Mesendoderm (in vitro differentiated cells): Measurements from ENCODE around the gene TEKT2.

Experiments
- DNase-seq: peaks from one replicate; pipeline ENCODE4 v3.0.0; 2013
- H2AK5ac ChIP-seq: 2 replicates; pipeline ENCODE4 v1.6.1; 2013; ENCODE audit warnings: low read length, inconsistent platforms
- H2BK120ac ChIP-seq: 2 replicates; pipeline ENCODE4 v1.6.1; 2013; ENCODE audit warnings: low read depth, mild to moderate bottlenecking, low read length, moderate library complexity, mixed read lengths
- H2BK15ac ChIP-seq: replicated peaks from 2 replicates; pipeline ENCODE4 v1.6.1; 2013; ENCODE audit warnings: low read depth, mild to moderate bottlenecking, moderate library complexity
- H2BK5ac ChIP-seq: 2 replicates; pipeline ENCODE4 v1.6.1; 2013; ENCODE audit warnings: low read length, inconsistent platforms
- H3K18ac ChIP-seq: 2 replicates; pipeline ENCODE4 v1.6.1; 2013; ENCODE audit warnings: mild to moderate bottlenecking, low read length, mixed read lengths
- H3K23ac ChIP-seq: one replicate; pipeline ENCODE4 v1.6.1; 2013; ENCODE audit warnings: low read length
- H3K27ac ChIP-seq: 2 replicates; pipeline ENCODE4 v1.5.1; 2013; ENCODE audit warnings: low read depth, mild to moderate bottlenecking, inconsistent platforms, low read length, moderate library complexity
- H3K27me3 ChIP-seq: 2 replicates; pipeline ENCODE4 v1.6.1; 2013; ENCODE audit warnings: low read length, control low read depth, mild to moderate bottlenecking, inconsistent platforms; ENCODE audit not compliant: insufficient read depth, poor library complexity
- H3K36me3 ChIP-seq: 2 replicates; pipeline ENCODE4 v1.6.1; 2013; ENCODE audit warnings: low read length, inconsistent platforms; ENCODE audit not compliant: control insufficient read depth, insufficient read depth
- H3K4ac ChIP-seq: one replicate; pipeline ENCODE4 v1.6.1; 2013; ENCODE audit warnings: low read depth, mild to moderate bottlenecking, low read length, moderate library complexity
- H3K4me1 ChIP-seq: 2 replicates; pipeline ENCODE4 v1.6.1; 2013; ENCODE audit warnings: low read depth, low read length, inconsistent platforms; ENCODE audit not compliant: control insufficient read depth
- H3K4me2 ChIP-seq: 2 replicates; pipeline ENCODE4 v1.6.1; 2013; ENCODE audit warnings: low read length
- H3K4me3 ChIP-seq: 2 replicates; pipeline ENCODE4 v1.5.1; 2013; ENCODE audit warnings: mild to moderate bottlenecking, low read length
- H3K56ac ChIP-seq: one replicate; pipeline ENCODE4 v1.6.1; 2013; ENCODE audit warnings: low read length
- H3K79me1 ChIP-seq: 2 replicates; pipeline ENCODE4 v1.6.1; 2013; ENCODE audit warnings: low read length, inconsistent platforms
- H3K79me2 ChIP-seq: 2 replicates; pipeline ENCODE4 v1.6.1; 2013; ENCODE audit warnings: mild to moderate bottlenecking, low read length; ENCODE audit not compliant: control insufficient read depth, insufficient read depth
- H3K9ac ChIP-seq: 2 replicates; pipeline ENCODE4 v1.6.1; 2013; ENCODE audit warnings: low read length, inconsistent platforms
- H4K5ac ChIP-seq: one replicate; pipeline ENCODE4 v1.6.1; 2013; ENCODE audit warnings: low read length
- H4K8ac ChIP-seq: one replicate; pipeline ENCODE4 v1.6.1; 2013; ENCODE audit warnings: low read depth, mild to moderate bottlenecking, control low read depth, low read length, moderate library complexity
- WGBS: extraction: QIAGEN DNeasy Blood & Tissue Kit; methylation state at CpG from one replicate; pipeline ENCODE4 v1.1.7; 2013; ENCODE audit warnings: low lambda C conversion rate, missing lambda C conversion rate; ENCODE audit not compliant: insufficient coverage; ENCODE audit errors: extremely low coverage; 5-methylcytosine and 5-hydroxymethylcytosine counted together

The TEKT2 gene

GRCh38 chr1:36097693-36098585 is 14.0 kb downstream of the TEKT2 start:
- Histone ChIP-seq H2BK120ac (no peak overlapping the region), H3K4me3 (no peak overlapping the region), H3K27me3 (no peaks in the 10 kb centered on the region), H2AK5ac (no peak overlapping the region), H4K5ac (no peak overlapping the region), H3K27ac (no peak overlapping the region), H2BK15ac (no peak overlapping the region), H3K4ac (no peak overlapping the region), H3K18ac (no peak overlapping the region), H3K36me3 (peaks cover 6% of the 10 kb centered on the region), H3K23ac (no peak overlapping the region), H3K4me1 (no peaks in the 10 kb centered on the region), H2BK5ac (no peak overlapping the region), H3K4me2 (no peak overlapping the region), H3K79me1 (no peaks in the 10 kb centered on the region), H3K9ac (no peak overlapping the region), H3K56ac (no peak overlapping the region), H3K79me2 (no peaks in the 10 kb centered on the region), H4K8ac (no peak overlapping the region)
- no CpG with 5 or more reads among the region's 33 CpGs for WGBS
- DNase-seq = no peak

GRCh38 chr1:36098650-36099365 is 14.9 kb downstream of the TEKT2 start:
- Histone ChIP-seq H3K4me2 (no peak overlapping the region), H4K5ac (no peak overlapping the region), H2AK5ac (no peak overlapping the region), H3K36me3 (no peaks in the 10 kb centered on the region), H2BK15ac (no peak overlapping the region), H4K8ac (no peak overlapping the region), H3K4me1 (no peaks in the 10 kb centered on the region), H3K4me3 (no peak overlapping the region), H3K79me2 (no peaks in the 10 kb centered on the region), H3K27ac (no peak overlapping the region), H2BK5ac (no peak overlapping the region), H3K9ac (no peak overlapping the region), H3K56ac (no peak overlapping the region), H3K18ac (no peak overlapping the region), H3K23ac (no peak overlapping the region), H2BK120ac (no peak overlapping the region), H3K79me1 (no peaks in the 10 kb centered on the region), H3K27me3 (no peaks in the 10 kb centered on the region), H3K4ac (no peak overlapping the region)
- WGBS = no CpG with 5 or more reads among the region's 13 CpGs
- no peak for DNase-seq

GRCh38 chr1:36099681-36100341 is 15.9 kb downstream of the TEKT2 start:
- H3K79me1 ChIP-seq = no peaks in the 10 kb centered on the region
- H2BK120ac ChIP-seq = no peak overlapping the region
- no peak overlapping the region for H3K27ac ChIP-seq
- no peaks in the 10 kb centered on the region for H3K79me2 ChIP-seq
- H4K8ac ChIP-seq = no peak overlapping the region
- peak; percentile 83 for DNase-seq
- H2BK5ac ChIP-seq = no peak overlapping the region
- H3K56ac ChIP-seq = no peak overlapping the region
- no peak overlapping the region for H2BK15ac ChIP-seq
- H3K18ac ChIP-seq = no peak overlapping the region
- H3K4me2 ChIP-seq = no peak overlapping the region
- H3K9ac ChIP-seq = no peak overlapping the region
- WGBS = no CpG with 5 or more reads among the region's 18 CpGs
- H3K4me1 ChIP-seq = no peaks in the 10 kb centered on the region
- no peak overlapping the region for H3K4me3 ChIP-seq
- H3K23ac ChIP-seq = no peak overlapping the region
- H4K5ac ChIP-seq = no peak overlapping the region
- H3K27me3 ChIP-seq = no peaks in the 10 kb centered on the region
- H3K36me3 ChIP-seq = no peaks in the 10 kb centered on the region
- no peak overlapping the region for H3K4ac ChIP-seq
- no peak overlapping the region for H2AK5ac ChIP-seq

- no peak overlapping the region for H3K23ac ChIP-seq
- no peak overlapping the region for H3K4ac ChIP-seq
- H3K4me1 ChIP-seq = no peaks in the 10 kb centered on the region
These were observed 16.5 kb downstream of the TEKT2 start for GRCh38 chr1:36100376-36100775.

GRCh38 chr1:36101546-36101945 is 17.7 kb downstream of the TEKT2 start:
- H3K79me2 ChIP-seq = no peaks in the 10 kb centered on the region
- no peak for DNase-seq
- no peaks in the 10 kb centered on the region for H3K36me3 ChIP-seq
- H3K4me3 ChIP-seq = no peak overlapping the region
- H3K56ac ChIP-seq = no peak overlapping the region
- H2BK120ac ChIP-seq = no peak overlapping the region
- H2BK15ac ChIP-seq = no peak overlapping the region
- H3K23ac ChIP-seq = no peak overlapping the region
- WGBS = no CpG with 5 or more reads among the region's 5 CpGs
- H3K18ac ChIP-seq = no peak overlapping the region
- no peaks in the 10 kb centered on the region for H3K27me3 ChIP-seq
- H3K4ac ChIP-seq = no peak overlapping the region
- H3K9ac ChIP-seq = no peak overlapping the region
- no peak overlapping the region for H2AK5ac ChIP-seq
- H3K4me1 ChIP-seq = no peaks in the 10 kb centered on the region
- no peak overlapping the region for H4K8ac ChIP-seq
- H3K4me2 ChIP-seq = no peak overlapping the region
- H3K27ac ChIP-seq = no peak overlapping the region
- no peaks in the 10 kb centered on the region for H3K79me1 ChIP-seq
- H4K5ac ChIP-seq = no peak overlapping the region
- no peak overlapping the region for H2BK5ac ChIP-seq

More at GRCh38 chr1:36100376-36100775, 16.5 kb downstream of the TEKT2 start:
- DNase-seq = no peak
- Histone ChIP-seq H2BK120ac (no peak overlapping the region), H3K4me3 (no peak overlapping the region), H3K79me2 (no peaks in the 10 kb centered on the region), H3K9ac (no peak overlapping the region), H4K8ac (no peak overlapping the region), H3K27ac (no peak overlapping the region), H4K5ac (no peak overlapping the region), H2BK15ac (no peak overlapping the region), H3K79me1 (no peaks in the 10 kb centered on the region), H3K36me3 (no peaks in the 10 kb centered on the region), H3K27me3 (no peaks in the 10 kb centered on the region), H3K4me2 (no peak overlapping the region), H3K56ac (no peak overlapping the region), H3K18ac (no peak overlapping the region), H2AK5ac (no peak overlapping the region), H2BK5ac (no peak overlapping the region)
- no CpG with 5 or more reads among the region's 6 CpGs for WGBS
